Keratinocyte (primary cell): ENCODE measurements around the gene FKBP10. TPM values are rescaled to one million over a fixed set of nuclear protein-coding genes. Genes with fewer than 3 reads are reported as not detected.
"Not testable (repeated sequence)": the region's sequence is repeated elsewhere in the genome, so short reads cannot be mapped to it uniquely, and the experiment has no call there.

Source experiments
- DNase-seq: peaks from one replicate; pipeline ENCODE4 v3.0.0-alpha.2; 2011; ENCODE audit warnings: low read depth, missing footprints, low spot score
- FAIRE-seq: peaks from 2 replicates; lab custom pipeline; 2011; peaks lifted over from hg19 to GRCh38; lab: Jason Lieb, UNC
- H2AFZ ChIP-seq: 2 replicates; pipeline ENCODE4 v1.6.0; 2012; ENCODE audit warnings: low read length, control low read depth, inconsistent platforms; ENCODE audit not compliant: control insufficient read depth
- H3K27ac ChIP-seq: 2 replicates; pipeline ENCODE4 v1.5.1; 2011; ENCODE audit warnings: low read length; ENCODE audit not compliant: control insufficient read depth, insufficient read depth
- H3K27me3 ChIP-seq: 3 replicates; pipeline ENCODE4 v1.6.0; 2011; ENCODE audit warnings: low read length; ENCODE audit not compliant: control insufficient read depth, insufficient read depth; ENCODE audit errors: extremely low read depth
- H3K36me3 ChIP-seq, 2 experiments: 2 replicates in 1 of 2; 3 replicates in 1 of 2; pipeline ENCODE4 v1.5.1; 2011; ENCODE audit warnings: low read length in 2 of 2, mild to moderate bottlenecking in 1 of 2; ENCODE audit not compliant: control insufficient read depth in 2 of 2, insufficient read depth in 2 of 2; ENCODE audit errors: extremely low read depth in 1 of 2
- H3K4me1 ChIP-seq: 3 replicates; pipeline ENCODE4 v1.5.1; 2011; ENCODE audit warnings: low read length; ENCODE audit not compliant: control insufficient read depth, insufficient read depth; ENCODE audit errors: extremely low read depth
- H3K4me2 ChIP-seq: 3 replicates; pipeline ENCODE4 v1.6.0; 2011; ENCODE audit warnings: low read depth, low read length; ENCODE audit not compliant: control insufficient read depth, insufficient read depth; ENCODE audit errors: extremely low read depth
- H3K4me3 ChIP-seq, 3 experiments: fragments of 200-600 bp in 1 of 3; sonication (generic) in 1 of 3; 2 replicates in 2 of 3; 3 replicates in 1 of 3; pipeline ENCODE4 v1.5.1; 2011 to 2016; ENCODE audit warnings: low read length in 3 of 3, mild to moderate bottlenecking in 3 of 3, control low read depth in 2 of 3, inconsistent platforms in 1 of 3, low read depth in 1 of 3, mixed read lengths in 1 of 3, mixed run types in 1 of 3, moderate library complexity in 1 of 3; ENCODE audit not compliant: control insufficient read depth in 2 of 3, insufficient read depth in 2 of 3; ENCODE audit errors: extremely low read depth in 1 of 3
- H3K79me2 ChIP-seq: 2 replicates; pipeline ENCODE4 v1.6.0; 2012; ENCODE audit warnings: low read length; ENCODE audit not compliant: control insufficient read depth, insufficient read depth
- H3K9ac ChIP-seq: 3 replicates; pipeline ENCODE4 v1.6.0; 2011; ENCODE audit warnings: low read length; ENCODE audit not compliant: control insufficient read depth, insufficient read depth; ENCODE audit errors: extremely low read depth
- H3K9me1 ChIP-seq: 3 replicates; pipeline ENCODE4 v1.6.0; 2011; ENCODE audit warnings: low read length; ENCODE audit not compliant: control insufficient read depth, insufficient read depth; ENCODE audit errors: extremely low read depth
- H3K9me3 ChIP-seq: 2 replicates; pipeline ENCODE4 v1.5.1; 2012; ENCODE audit warnings: low read depth, low read length; ENCODE audit not compliant: control insufficient read depth
- H4K20me1 ChIP-seq: 3 replicates; pipeline ENCODE4 v1.6.0; 2011; ENCODE audit warnings: low read length; ENCODE audit not compliant: control insufficient read depth, insufficient read depth; ENCODE audit errors: extremely low read depth
- CTCF ChIP-seq, 3 experiments: IDR thresholded peaks in 1 of 3; conservative IDR thresholded peaks in 1 of 3; optimal IDR thresholded peaks in 1 of 3; 2 replicates in 2 of 3; 3 replicates in 1 of 3; pipeline versions ENCODE3 to v1.5.1; 2011; ENCODE audit warnings: low read length in 3 of 3, mild to moderate bottlenecking in 3 of 3, moderate library complexity in 2 of 3, control low read depth in 1 of 3, inconsistent platforms in 1 of 3; ENCODE audit not compliant: insufficient read depth in 2 of 3; ENCODE audit errors: extremely low read depth in 1 of 3
- EZH2 ChIP-seq: IDR thresholded peaks from one replicate; pipeline ENCODE4 v1.6.1; 2012; ENCODE audit warnings: inconsistent platforms, mild to moderate bottlenecking, low read length, moderate library complexity
- dilution Hi-C: fragments of 300-500 bp; cut with MboI; formaldehyde crosslinking; loops from one replicate; pipeline ENCODE4 v1.7.0; 2020; ENCODE audit warnings: low sequenced_read_pairs; ENCODE audit not compliant: extremely low pct_ligation_motif_present
- polyA plus RNA-seq, 5 experiments: library from polyadenylated mRNA; depleted of rRNA in 3 of 5; stranded (reverse) in 3 of 5; stranded (forward) in 1 of 5; unstranded in 1 of 5; fragments of >200 nt; gene quantifications; 1 replicate in 1 of 5; 2 replicates in 3 of 5; 3 replicates in 1 of 5; pipeline versions ENCODE4 v1.2.1 to v1.2.3, GENCODE V29; 2011 to 2012; ENCODE audit warnings: missing spikeins in 2 of 5, low read depth in 1 of 5, low replicate concordance in 1 of 5

Gene FKBP10
- polyA plus RNA-seq, 1 donor (not counting 4 experiments of a cell fraction or from before 2014, with no cell fraction given), result 0.38 TPM

- peak overlapping the region in 2 of 3 experiments; percentile 19 to 35 for H3K4me3 ChIP-seq
- peak overlapping the region; percentile 62 for H3K4me2 ChIP-seq
- peaks cover 84% of the 10 kb centered on the region for H3K79me2 ChIP-seq
Measured at GRCh38 chr17:41775394-41776226, 37.2 kb upstream of the FKBP10 start.

GRCh38 chr17:41776262-41776900 is 36.4 kb upstream of the FKBP10 start:
- Histone ChIP-seq H4K20me1 (peaks cover 28% of the 10 kb centered on the region), H3K36me3 (peaks cover 27 to 37% of the 10 kb centered on the region in 2 experiments), H3K79me2 (peaks cover 84% of the 10 kb centered on the region), H3K4me2 (peak overlapping the region; percentile 62), H3K4me1 (peaks cover 75% of the 10 kb centered on the region), H3K27ac (peak overlapping the region; percentile 75)
- H3K9me3 ChIP-seq, H3K9me1 ChIP-seq, DNase-seq, H3K4me3 ChIP-seq, H3K9ac ChIP-seq, FAIRE-seq, H2AFZ ChIP-seq, H3K27me3 ChIP-seq, dilution Hi-C loops: not testable (repeated sequence)

More at GRCh38 chr17:41775394-41776226, 37.2 kb upstream of the FKBP10 start:
- Histone ChIP-seq H3K36me3 (peaks cover 30 to 42% of the 10 kb centered on the region in 2 experiments), H2AFZ (no peak overlapping the region), H3K9me3 (no peaks in the 10 kb centered on the region), H3K27me3 (no peaks in the 10 kb centered on the region), H3K9me1 (peaks cover 3% of the 10 kb centered on the region), H3K9ac (peak overlapping the region; percentile 47), H4K20me1 (peaks cover 27% of the 10 kb centered on the region), H3K4me1 (peaks cover 76% of the 10 kb centered on the region), H3K27ac (peak overlapping the region; percentile 75)
- dilution Hi-C loops, result no loop called here
- TF ChIP-seq CTCF (optimal IDR thresholded peaks at IDR 0.05 in 1 of 3, IDR thresholded peaks at IDR 0.05 in 1 of 3, conservative IDR thresholded peaks at IDR 0.05 in 1 of 3; ENCODE audit: extremely low read depth in 1 of 3, insufficient read depth in 2 of 3, low read length in 3 of 3), result no peak
- TF ChIP-seq EZH2, result no peak
- peak; percentile 75 for FAIRE-seq
- DNase-seq, result no peak
